Measurements from ENCODE around the gene ZBTB20. TPM values are rescaled to one million over a fixed set of nuclear protein-coding genes. Genes with fewer than 3 reads are reported as not detected.

Gene ZBTB20
- total and polyA plus RNA-seq, 2 of the 4 experiments (the other 2 are of a cell fraction), result 0.75 to 14.7 TPM

GRCh38 chr3:114716126-114716525 lies 431.0 kb downstream of the ZBTB20 start:
- no CpG with 5 or more reads among the region's 5 CpGs for WGBS, 2 experiments (ENCODE audit: extremely low coverage in 2 of 2, insufficient read length in 1 of 2)
- Histone ChIP-seq H4K8ac (ENCODE audit: low read depth in 2 of 2, low read length in 2 of 2) (no peak overlapping the region), H2AK9ac (replicated peaks; ENCODE audit: low read depth, low read length, poor library complexity) (no peak overlapping the region), H3K27ac (ENCODE audit: insufficient read depth, low read length) (no peak overlapping the region), H4K91ac (ENCODE audit: insufficient read depth, low read depth, low read length) (no peak overlapping the region), H3K9me1 (ENCODE audit: insufficient read depth, low read length) (no peaks in the 10 kb centered on the region), H3K9me3 (ENCODE audit: control insufficient read depth, insufficient read depth, low read length) (no peaks in the 10 kb centered on the region), H2BK120ac (ENCODE audit: low read depth, low read length) (no peak overlapping the region), H3K4me3 (ENCODE audit: insufficient read depth, low read depth, low read length) (no peak overlapping the region), H2AK5ac (ENCODE audit: low read depth, low read length) (no peak overlapping the region), H3K18ac (ENCODE audit: low read depth, low read length) (no peak overlapping the region), H3K4ac (ENCODE audit: low read depth, low read length) (no peak overlapping the region), H3K27me3 (ENCODE audit: control insufficient read depth, insufficient read depth, low read length) (no peaks in the 10 kb centered on the region), H4K5ac (ENCODE audit: low read depth, low read length) (no peak overlapping the region), H3K4me1 (ENCODE audit: control insufficient read depth, insufficient read depth, low read length) (no peaks in the 10 kb centered on the region), H3K23ac (ENCODE audit: low read depth, low read length) (no peak overlapping the region), H2BK5ac (ENCODE audit: low read depth, low read length, poor library complexity, severe bottlenecking) (no peak overlapping the region), H2BK20ac (ENCODE audit: low read depth, low read length) (no peak overlapping the region), H3K79me1 (ENCODE audit: low read depth in 1 of 2, low read length in 2 of 2) (no peaks in the 10 kb centered on the region), H3K4me2 (ENCODE audit: low read depth, low read length) (no peak overlapping the region), H3K56ac (ENCODE audit: extremely low read depth, insufficient read depth, low read length) (no peak overlapping the region), H3K36me3 (ENCODE audit: control insufficient read depth, insufficient read depth, low read length) (no peaks in the 10 kb centered on the region), H4K20me1 (ENCODE audit: insufficient read depth, low read length) (no peaks in the 10 kb centered on the region), H2BK15ac (ENCODE audit: low read depth, low read length) (no peak overlapping the region), H3K9ac (ENCODE audit: low read depth, low read length) (no peak overlapping the region), H3K14ac (replicated peaks; ENCODE audit: low read depth, low read length) (no peak overlapping the region), H2AFZ (replicated peaks; ENCODE audit: low read length, poor library complexity) (no peak overlapping the region)
- no TSS peak for BruUV-seq (replicated peaks)
- TF ChIP-seq RAD21 (IDR thresholded peaks at IDR 0.05; ENCODE audit: low read length), result no peak
- TF ChIP-seq RCOR1 (IDR thresholded peaks at IDR 0.05; ENCODE audit: insufficient replicate concordance, low read length), result no peak
- TF ChIP-seq NFE2L2 (IDR thresholded peaks at IDR 0.05; ENCODE audit: low read depth, low read length), result no peak
- TF ChIP-seq CHD1 (IDR thresholded peaks at IDR 0.05; ENCODE audit: low read depth, low read length), result no peak
- TF ChIP-seq MAFK (IDR thresholded peaks at IDR 0.05; ENCODE audit: low read depth, low read length), result no peak
- no peak for TF ChIP-seq CTCF (conservative IDR thresholded peaks at IDR 0.05; ENCODE audit: low read depth, low read length)
- TF ChIP-seq SMC3 (IDR thresholded peaks at IDR 0.05; ENCODE audit: low read depth, low read length), result no peak
- TF ChIP-seq USF2 (IDR thresholded peaks at IDR 0.05; ENCODE audit: low read depth, low read length), result no peak
- TF ChIP-seq MAZ (IDR thresholded peaks at IDR 0.05; ENCODE audit: borderline replicate concordance, low read depth, low read length), result no peak
- no peak for TF ChIP-seq CEBPB (IDR thresholded peaks at IDR 0.05; ENCODE audit: low read depth, low read length)
- no peak for TF ChIP-seq MXI1 (IDR thresholded peaks at IDR 0.05; ENCODE audit: borderline replicate concordance, low read depth, low read length)
- TF ChIP-seq RFX5 (IDR thresholded peaks at IDR 0.05; ENCODE audit: low read depth, low read length), result no peak
- ChIA-PET POLR2A (ENCODE audit: unreplicated experiment) (no interaction called here), CTCF (no interaction called here)
- DNase-seq (no peak), ATAC-seq (ENCODE audit: low read depth) (no peak)
- in situ Hi-C loops (cut with MboI; ENCODE audit: low sequenced_read_pairs) (no loop called here), dilution Hi-C loops (cut with HindIII; ENCODE audit: low sequenced_read_pairs, unreplicated experiment) (no loop called here), intact Hi-C loops (cut with micrococcal nuclease) (no loop called here)

Measured in IMR-90 (cell line).